Measurements from ENCODE around the gene FERMT1. TPM values are rescaled to one million over a fixed set of nuclear protein-coding genes. Genes with fewer than 3 reads are reported as not detected.

Gene FERMT1
- total and polyA plus RNA-seq, 3 experiments from 2014 or later = 0.22 to 0.26 TPM; not detected in 1

DNA sequence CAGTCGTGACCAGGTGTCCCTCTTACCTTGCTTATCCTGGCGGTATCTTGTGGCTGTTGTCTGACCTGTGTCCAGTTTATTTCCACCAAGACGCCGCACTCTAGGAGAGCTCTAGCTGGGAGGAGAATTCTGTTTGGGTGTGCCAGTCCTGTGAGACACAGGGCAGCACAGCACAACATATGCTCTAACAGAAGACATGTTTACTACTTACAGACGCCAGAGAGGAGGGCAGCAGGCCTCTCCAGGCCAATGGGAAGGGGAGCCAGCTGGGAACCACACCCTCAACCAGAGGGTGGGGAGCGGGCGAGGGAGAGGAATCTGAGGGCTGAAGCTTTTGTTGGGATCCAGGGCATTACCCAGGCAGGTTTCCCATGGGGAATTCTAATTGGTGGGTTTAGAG lies 25.2 kb upstream of the FERMT1 start:
- Mint-ChIP-seq H3K27me3 (peaks cover 7 to 16% of the 10 kb centered on the region in 2 donors), H3K27ac (no peak overlapping the region), H3K4me1 (no peaks in the 10 kb centered on the region), H3K4me3 (no peak overlapping the region), H3K36me3 (no peaks in the 10 kb centered on the region), H3K9me3 (peaks cover 0 to 3% (median 0%) of the 10 kb centered on the region in 5 donors)
- no peak overlapping the region for H3K4me3 ChIP-seq (ENCODE audit: low read length)
- ChIA-PET POLR2A (no interaction called here), CTCF (no interaction called here)
- no peaks in the 10 kb centered on the region for H3K9me3 ChIP-seq (ENCODE audit: low read length)
- no peaks in the 10 kb centered on the region for H3K27me3 ChIP-seq (ENCODE audit: insufficient read depth, low read length, poor library complexity, severe bottlenecking)
- DNase-seq = no peak
- H3K27ac ChIP-seq (ENCODE audit: low read depth, low read length) = no peak overlapping the region
- H3K36me3 ChIP-seq (ENCODE audit: insufficient read depth, low read length) = no peaks in the 10 kb centered on the region
- H3K4me1 ChIP-seq (ENCODE audit: insufficient read depth, low read length) = no peaks in the 10 kb centered on the region

DNA sequence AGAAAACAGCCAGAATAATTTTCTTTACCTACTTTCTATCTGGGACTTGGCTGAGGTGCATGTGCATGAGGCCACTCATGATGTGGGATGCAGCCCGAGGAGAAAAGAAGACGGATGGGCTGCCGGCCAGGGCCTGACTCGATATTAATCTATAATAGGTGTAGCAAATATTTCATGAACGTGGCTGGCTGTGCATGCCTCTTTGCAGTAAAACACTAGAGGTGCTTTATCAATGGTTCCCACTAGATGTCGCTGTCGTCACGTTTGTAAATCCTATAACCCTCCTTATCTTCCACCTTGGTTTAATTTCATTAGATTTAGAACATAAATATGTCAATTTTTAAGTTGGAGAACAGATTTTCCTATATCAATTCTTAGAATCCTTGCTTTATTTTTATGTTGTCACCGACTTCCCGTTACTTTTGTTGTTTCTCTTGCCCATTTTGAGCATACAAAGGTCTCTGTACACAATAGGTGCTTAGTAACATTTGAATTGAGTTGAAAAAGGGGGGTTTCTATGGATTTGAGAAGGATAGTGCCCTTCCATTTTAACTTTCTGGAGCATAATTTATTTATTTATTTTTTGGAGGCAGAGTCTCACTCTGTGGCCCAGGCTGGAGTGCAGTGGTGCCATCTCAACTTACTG lies 19.6 kb upstream of the FERMT1 start:
- CTCF ChIA-PET = no interaction called here
- POLR2A ChIA-PET = no interaction called here
- Mint-ChIP-seq H3K4me1 (peaks cover 0 to 1% (median 0%) of the 10 kb centered on the region in 3 donors), H3K36me3 (no peaks in the 10 kb centered on the region), H3K4me3 (no peak overlapping the region), H3K27ac (no peak overlapping the region), H3K27me3 (peaks cover 0 to 7% of the 10 kb centered on the region in 2 donors), H3K9me3 (peaks cover 0 to 3% (median 0%) of the 10 kb centered on the region in 5 donors)
- Histone ChIP-seq H3K4me1 (ENCODE audit: insufficient read depth, low read length) (no peaks in the 10 kb centered on the region), H3K9me3 (ENCODE audit: low read length) (no peaks in the 10 kb centered on the region), H3K27ac (ENCODE audit: low read depth, low read length) (no peak overlapping the region), H3K36me3 (ENCODE audit: insufficient read depth, low read length) (no peaks in the 10 kb centered on the region), H3K4me3 (ENCODE audit: low read length) (no peak overlapping the region), H3K27me3 (ENCODE audit: insufficient read depth, low read length, poor library complexity, severe bottlenecking) (no peaks in the 10 kb centered on the region)
- DNase-seq = peak in 4 of 5 donors; percentile 4 to 28 (median 20)

- peaks cover 0 to 18% of the 10 kb centered on the region in 2 donors for H3K27me3 Mint-ChIP-seq
- peaks cover 0 to under 1% (median 0%) of the 10 kb centered on the region in 5 donors for H3K9me3 Mint-ChIP-seq
- CTCF ChIA-PET = interaction anchor here (1.0 to 1.4 kb wide), 2 partner anchors 10 kb away, joined by 4 to 5 read pairs; no protein-coding TSS in a partner anchor
- Histone ChIP-seq H3K36me3 (ENCODE audit: insufficient read depth, low read length) (no peaks in the 10 kb centered on the region), H3K9me3 (ENCODE audit: low read length) (no peaks in the 10 kb centered on the region), H3K27ac (ENCODE audit: low read depth, low read length) (no peak overlapping the region), H3K4me1 (ENCODE audit: insufficient read depth, low read length) (no peaks in the 10 kb centered on the region), H3K27me3 (ENCODE audit: insufficient read depth, low read length, poor library complexity, severe bottlenecking) (peaks cover 6% of the 10 kb centered on the region), H3K4me3 (ENCODE audit: low read length) (no peak overlapping the region)
- no peaks in the 10 kb centered on the region for H3K36me3 Mint-ChIP-seq
- no peak for DNase-seq
- POLR2A ChIA-PET = no interaction called here
- no peak overlapping the region for H3K4me3 Mint-ChIP-seq
- peaks cover 0 to 1% (median 0%) of the 10 kb centered on the region in 3 donors for H3K4me1 Mint-ChIP-seq
- no peak overlapping the region for H3K27ac Mint-ChIP-seq
Measured at GRCh38 chr20:6140947-6141346, 18.1 kb upstream of the FERMT1 start.

DNA sequence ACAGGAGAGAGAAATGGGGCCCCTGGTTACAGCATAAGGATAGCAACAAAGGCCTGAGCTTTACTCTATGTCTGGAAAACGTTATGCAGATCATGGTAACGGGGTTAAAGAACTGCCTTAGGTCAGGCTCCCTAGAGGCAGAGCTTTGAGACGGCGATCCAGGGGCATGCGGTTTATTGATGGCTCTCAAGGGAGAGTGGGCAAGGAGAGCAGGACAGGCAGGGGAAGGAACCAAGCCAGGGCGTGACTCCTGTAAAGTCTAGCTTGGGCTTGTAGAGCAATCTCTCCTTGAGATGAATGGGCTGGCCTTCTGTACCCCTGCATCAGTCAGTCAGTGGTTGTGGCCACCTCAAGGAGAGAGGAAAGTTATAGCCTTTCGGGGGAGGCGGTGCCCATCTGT lies 12.5 kb upstream of the FERMT1 start:
- POLR2A ChIA-PET = no interaction called here
- Mint-ChIP-seq H3K4me3 (no peak overlapping the region), H3K36me3 (no peaks in the 10 kb centered on the region), H3K27me3 (peaks cover 6 to 37% of the 10 kb centered on the region in 2 donors), H3K9me3 (no peaks in the 10 kb centered on the region), H3K27ac (no peak overlapping the region), H3K4me1 (no peaks in the 10 kb centered on the region)
- Histone ChIP-seq H3K4me1 (ENCODE audit: insufficient read depth, low read length) (no peaks in the 10 kb centered on the region), H3K36me3 (ENCODE audit: insufficient read depth, low read length) (no peaks in the 10 kb centered on the region), H3K27me3 (ENCODE audit: insufficient read depth, low read length, poor library complexity, severe bottlenecking) (peaks cover 6% of the 10 kb centered on the region), H3K4me3 (ENCODE audit: low read length) (no peak overlapping the region), H3K9me3 (ENCODE audit: low read length) (no peaks in the 10 kb centered on the region), H3K27ac (ENCODE audit: low read depth, low read length) (no peak overlapping the region)
- CTCF ChIA-PET = no interaction called here
- DNase-seq = no peak

DNA sequence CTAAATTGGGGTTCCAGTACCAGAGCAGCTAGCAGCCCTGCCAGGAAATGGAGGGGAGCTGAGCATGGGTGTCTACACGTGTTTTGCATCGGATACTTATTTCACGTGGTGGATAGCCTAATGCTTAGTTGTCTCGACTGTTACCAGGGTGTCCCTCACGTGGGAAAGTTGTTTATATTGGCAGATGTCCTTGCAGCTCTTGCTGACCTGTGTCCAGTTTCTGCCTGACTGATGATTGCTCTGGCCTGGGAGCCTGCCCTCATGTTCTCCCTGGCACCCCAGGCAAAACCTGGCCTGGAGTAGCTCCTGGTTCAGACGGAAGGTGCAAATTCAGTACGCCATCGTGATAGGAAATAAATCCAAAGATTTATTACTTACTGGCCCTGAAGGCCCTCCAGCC lies 11.8 kb upstream of the FERMT1 start:
- H3K9me3 ChIP-seq (ENCODE audit: low read length) = no peaks in the 10 kb centered on the region
- peaks cover 6 to 37% of the 10 kb centered on the region in 2 donors for H3K27me3 Mint-ChIP-seq
- H3K4me3 Mint-ChIP-seq = no peak overlapping the region
- no peaks in the 10 kb centered on the region for H3K4me1 ChIP-seq (ENCODE audit: insufficient read depth, low read length)
- no peaks in the 10 kb centered on the region for H3K4me1 Mint-ChIP-seq
- DNase-seq = no peak
- H3K27ac Mint-ChIP-seq = no peak overlapping the region
- H3K4me3 ChIP-seq (ENCODE audit: low read length) = no peak overlapping the region
- ChIA-PET CTCF (no interaction called here), POLR2A (no interaction called here)
- H3K36me3 Mint-ChIP-seq = no peaks in the 10 kb centered on the region
- H3K27me3 ChIP-seq (ENCODE audit: insufficient read depth, low read length, poor library complexity, severe bottlenecking) = peaks cover 6% of the 10 kb centered on the region
- H3K27ac ChIP-seq (ENCODE audit: low read depth, low read length) = no peak overlapping the region
- no peaks in the 10 kb centered on the region for H3K9me3 Mint-ChIP-seq
- H3K36me3 ChIP-seq (ENCODE audit: insufficient read depth, low read length) = no peaks in the 10 kb centered on the region

DNA sequence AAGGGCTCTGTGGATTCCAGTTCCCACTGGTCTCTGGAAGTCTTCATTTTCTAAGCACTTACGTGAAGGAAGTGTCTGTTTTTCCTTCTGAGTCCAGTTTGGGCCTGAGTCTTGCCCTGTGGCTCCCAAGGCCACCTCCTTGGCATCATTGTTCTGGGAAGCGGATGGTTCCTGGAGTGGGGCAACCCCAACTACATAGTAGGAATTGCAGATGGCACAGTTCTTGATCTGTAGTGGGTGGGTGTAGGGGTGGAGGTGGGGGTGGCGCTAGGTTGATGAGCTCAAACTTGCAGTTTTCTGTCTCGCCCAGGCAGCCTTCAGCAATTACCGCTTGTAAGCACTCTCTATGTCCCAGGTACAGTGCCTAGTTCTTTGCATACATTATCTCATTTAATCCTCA lies 7.2 kb upstream of the FERMT1 start:
- ChIA-PET CTCF (interaction anchor here (1.5 kb wide), 1 partner anchor 10 kb away, joined by 4 read pairs; no protein-coding TSS in a partner anchor), POLR2A (no interaction called here)
- Mint-ChIP-seq H3K36me3 (no peaks in the 10 kb centered on the region), H3K9me3 (no peaks in the 10 kb centered on the region), H3K4me1 (no peaks in the 10 kb centered on the region), H3K27me3 (peaks cover 7 to 34% of the 10 kb centered on the region in 2 donors), H3K27ac (no peak overlapping the region), H3K4me3 (no peak overlapping the region)
- Histone ChIP-seq H3K27me3 (ENCODE audit: insufficient read depth, low read length, poor library complexity, severe bottlenecking) (peaks cover 4% of the 10 kb centered on the region), H3K9me3 (ENCODE audit: low read length) (no peaks in the 10 kb centered on the region), H3K36me3 (ENCODE audit: insufficient read depth, low read length) (no peaks in the 10 kb centered on the region), H3K4me1 (ENCODE audit: insufficient read depth, low read length) (no peaks in the 10 kb centered on the region), H3K27ac (ENCODE audit: low read depth, low read length) (no peak overlapping the region), H3K4me3 (ENCODE audit: low read length) (no peak overlapping the region)
- no peak for DNase-seq

GRCh38 chr20:6127825-6128224 lies 5.0 kb upstream of the FERMT1 start:
- no peaks in the 10 kb centered on the region for H3K9me3 Mint-ChIP-seq
- CTCF ChIA-PET = no interaction called here
- POLR2A ChIA-PET = no interaction called here

GRCh38 chr20:6126846-6127245 lies 4.0 kb upstream of the FERMT1 start:
- POLR2A ChIA-PET = no interaction called here
- no peak overlapping the region for H3K27ac Mint-ChIP-seq
- peaks cover 5 to 12% (median 6%) of the 10 kb centered on the region in 3 donors for H3K4me1 Mint-ChIP-seq
- Histone ChIP-seq H3K9me3 (ENCODE audit: low read length) (no peaks in the 10 kb centered on the region), H3K27ac (ENCODE audit: low read depth, low read length) (no peak overlapping the region), H3K36me3 (ENCODE audit: insufficient read depth, low read length) (no peaks in the 10 kb centered on the region), H3K4me3 (ENCODE audit: low read length) (no peak overlapping the region), H3K4me1 (ENCODE audit: insufficient read depth, low read length) (no peaks in the 10 kb centered on the region), H3K27me3 (ENCODE audit: insufficient read depth, low read length, poor library complexity, severe bottlenecking) (peaks cover 10% of the 10 kb centered on the region)
- CTCF ChIA-PET = no interaction called here
- H3K4me3 Mint-ChIP-seq = no peak overlapping the region
- no peak for DNase-seq
- no peaks in the 10 kb centered on the region for H3K36me3 Mint-ChIP-seq
- no peaks in the 10 kb centered on the region for H3K9me3 Mint-ChIP-seq
- H3K27me3 Mint-ChIP-seq = peaks cover 31 to 46% of the 10 kb centered on the region in 2 donors

More at GRCh38 chr20:6127825-6128224, 5.0 kb upstream of the FERMT1 start:
- no peak for DNase-seq
- Mint-ChIP-seq H3K27me3 (peaks cover 25 to 43% of the 10 kb centered on the region in 2 donors), H3K4me3 (no peak overlapping the region), H3K4me1 (peaks cover 0 to 7% (median 1%) of the 10 kb centered on the region in 3 donors), H3K36me3 (no peaks in the 10 kb centered on the region), H3K27ac (no peak overlapping the region)
- Histone ChIP-seq H3K27me3 (ENCODE audit: insufficient read depth, low read length, poor library complexity, severe bottlenecking) (peaks cover 4% of the 10 kb centered on the region), H3K36me3 (ENCODE audit: insufficient read depth, low read length) (no peaks in the 10 kb centered on the region), H3K4me1 (ENCODE audit: insufficient read depth, low read length) (no peaks in the 10 kb centered on the region), H3K27ac (ENCODE audit: low read depth, low read length) (no peak overlapping the region), H3K9me3 (ENCODE audit: low read length) (no peaks in the 10 kb centered on the region), H3K4me3 (ENCODE audit: low read length) (no peak overlapping the region)
